ENCODE data around the gene HOXA13. TPM values are rescaled to one million over a fixed set of nuclear protein-coding genes. Genes with fewer than 3 reads are reported as not detected.

The HOXA13 gene
- total RNA-seq, 1 experiment from 2014 or later = not detected

GRCh38 chr7:27146491-27147198, 53.2 kb downstream of the HOXA13 start:
- Mint-ChIP-seq H3K4me3 (no peak overlapping the region), H3K36me3 (ENCODE audit: insufficient read depth in 1 of 3, low read depth in 3 of 3) (no peaks in the 10 kb centered on the region; a peak in 3 of 7 replicates), H3K9me3 (peaks cover 21 to 25% of the 10 kb centered on the region in 2 experiments), H3K4me1 (peaks cover 15 to 34% of the 10 kb centered on the region in 2 experiments), H3K27me3 (ENCODE audit: low read depth) (peaks cover 100% of the 10 kb centered on the region), H3K27ac (no peak overlapping the region)
- H3K18ac ChIP-seq (ENCODE audit: insufficient read length, low read depth, low read length) = no peak overlapping the region
- H2BK120ac ChIP-seq (ENCODE audit: low read depth, low read length, poor library complexity, severe bottlenecking) = no peak overlapping the region
- H3K4me2 ChIP-seq (ENCODE audit: insufficient read depth, insufficient read length, low read length) = no peak overlapping the region
- no peak overlapping the region for H4K5ac ChIP-seq (ENCODE audit: insufficient read length, low read depth, low read length)
- no peak overlapping the region for H3T11ph ChIP-seq (ENCODE audit: low read length)
- no peak for DNase-seq
- no peak overlapping the region for H3K23ac ChIP-seq (ENCODE audit: insufficient read length, low read depth, low read length)
- no peaks in the 10 kb centered on the region for H3K79me2 ChIP-seq (ENCODE audit: insufficient read depth, low read length)
- H3K9me3 ChIP-seq (ENCODE audit: control insufficient read depth, low read depth, low read length) = no peaks in the 10 kb centered on the region
- H3K56ac ChIP-seq (ENCODE audit: insufficient read length, low read depth, low read length) = no peak overlapping the region
- H3K27me3 ChIP-seq (ENCODE audit: insufficient read depth, low read length) = peaks cover 94% of the 10 kb centered on the region
- no peak overlapping the region for H2BK5ac ChIP-seq (ENCODE audit: insufficient read length, low read length)
- no peak for TF ChIP-seq CTCF (conservative IDR thresholded peaks at IDR 0.05)
- no peak overlapping the region for H3K4ac ChIP-seq (ENCODE audit: low read depth, low read length)
- peaks cover 14% of the 10 kb centered on the region for H3K23me2 ChIP-seq (ENCODE audit: insufficient read length, low read depth, low read length, poor library complexity, severe bottlenecking)
- H2AK5ac ChIP-seq (ENCODE audit: insufficient read length, low read length) = no peak overlapping the region
- H2BK15ac ChIP-seq (ENCODE audit: low read depth, low read length) = no peak overlapping the region; the same call in 1 of the 2 replicates
- H3K4me1 ChIP-seq (ENCODE audit: insufficient read depth, low read length) = no peaks in the 10 kb centered on the region
- H3K9ac ChIP-seq (ENCODE audit: extremely low read depth, insufficient read length, low read length) = no peak overlapping the region
- no peak overlapping the region for H2AFZ ChIP-seq (ENCODE audit: low read length)
- no peaks in the 10 kb centered on the region for H4K20me1 ChIP-seq (ENCODE audit: control insufficient read depth, insufficient read depth, insufficient read length)
- no peak overlapping the region for H4K91ac ChIP-seq (ENCODE audit: insufficient read length, low read depth, low read length)
- no peak overlapping the region for H2BK12ac ChIP-seq (ENCODE audit: insufficient read length, low read depth, low read length)
- no peak overlapping the region for H3K27ac ChIP-seq (ENCODE audit: insufficient read length, low read depth, low read length)
- H4K8ac ChIP-seq (replicated peaks; ENCODE audit: insufficient read length, low read depth, low read length) = no peak overlapping the region
- no CpG with 5 or more reads among the region's 5 CpGs for WGBS (ENCODE audit: extremely low coverage, insufficient read length, low lambda C conversion rate)
- H2BK20ac ChIP-seq (ENCODE audit: low read depth, low read length, poor library complexity, severe bottlenecking) = no peak overlapping the region
- no peaks in the 10 kb centered on the region for H3K79me1 ChIP-seq (ENCODE audit: insufficient read depth, low read depth, low read length, poor library complexity, severe bottlenecking)
- H3K14ac ChIP-seq (ENCODE audit: insufficient read depth, low read length) = no peak overlapping the region

Measured in H9 (cell line).